Pulmonary artery endothelial cell (primary cell): ENCODE data around the gene ZNF418. TPM values are rescaled to one million over a fixed set of nuclear protein-coding genes. Genes with fewer than 3 reads are reported as not detected.
"Not testable (repeated sequence)": the region's sequence is repeated elsewhere in the genome, so short reads cannot be mapped to it uniquely, and the experiment has no call there.

ENCODE experiments used
- DNase-seq: peaks from one replicate; pipeline ENCODE4 v3.0.0-alpha.2; 2011; ENCODE audit warnings: low read depth, low spot score
- total RNA-seq: library from RNA; depleted of rRNA; stranded (reverse); fragments of >200 nt; gene quantifications from 2 replicates; pipeline ENCODE4 v1.2.3, GENCODE V29; 2014

The ZNF418 gene
- 4.6 and 6.6 TPM in 2 replicates for total RNA-seq

DNA sequence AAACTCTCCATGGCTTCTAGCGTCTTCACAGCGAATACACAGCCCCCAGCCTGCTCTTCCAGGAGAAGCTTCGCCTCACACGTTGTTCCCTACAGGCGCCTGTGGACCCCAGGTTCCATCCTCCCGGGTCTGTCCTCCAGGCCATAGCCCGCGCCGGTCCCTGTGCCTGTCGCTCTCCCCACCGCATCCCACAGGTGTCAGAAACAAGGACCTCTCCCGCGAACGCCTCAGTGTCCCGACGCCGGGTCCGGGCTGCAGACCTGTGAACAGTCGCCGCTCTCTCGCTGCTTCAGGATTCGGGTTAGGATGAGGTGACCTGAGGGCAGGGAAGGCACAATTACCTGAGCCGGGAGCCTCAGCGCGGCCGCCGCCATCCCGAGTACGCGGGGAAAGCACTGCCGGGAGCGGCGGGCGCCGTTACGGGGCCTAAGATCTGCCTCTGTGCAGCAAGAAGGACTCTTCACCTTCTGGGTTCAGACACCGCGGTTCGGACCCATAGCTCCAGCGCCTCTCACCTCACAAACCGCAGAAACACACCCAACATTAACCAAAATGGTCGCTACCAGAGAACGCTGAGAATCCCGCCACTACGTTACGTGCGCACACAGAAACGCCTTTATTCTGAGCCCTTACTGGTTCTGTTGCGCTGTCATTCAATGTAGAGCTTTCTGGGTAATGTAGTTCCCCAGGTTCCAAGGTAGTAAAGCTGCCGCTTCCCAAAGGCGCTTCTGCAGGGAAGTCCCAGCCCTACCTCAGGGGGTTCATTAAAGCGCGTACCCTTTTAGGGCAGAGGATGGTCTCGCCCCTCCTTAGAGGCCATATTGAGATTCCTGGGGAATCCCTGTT lies at the start of gene ZNF418:
TSS of gene ZNF418 (minus strand) at position 583 of the 846 bp plus-strand sequence. CDS start 1,580 bp downstream, outside the sequence.
- DNase-seq = peak; percentile 45

DNA sequence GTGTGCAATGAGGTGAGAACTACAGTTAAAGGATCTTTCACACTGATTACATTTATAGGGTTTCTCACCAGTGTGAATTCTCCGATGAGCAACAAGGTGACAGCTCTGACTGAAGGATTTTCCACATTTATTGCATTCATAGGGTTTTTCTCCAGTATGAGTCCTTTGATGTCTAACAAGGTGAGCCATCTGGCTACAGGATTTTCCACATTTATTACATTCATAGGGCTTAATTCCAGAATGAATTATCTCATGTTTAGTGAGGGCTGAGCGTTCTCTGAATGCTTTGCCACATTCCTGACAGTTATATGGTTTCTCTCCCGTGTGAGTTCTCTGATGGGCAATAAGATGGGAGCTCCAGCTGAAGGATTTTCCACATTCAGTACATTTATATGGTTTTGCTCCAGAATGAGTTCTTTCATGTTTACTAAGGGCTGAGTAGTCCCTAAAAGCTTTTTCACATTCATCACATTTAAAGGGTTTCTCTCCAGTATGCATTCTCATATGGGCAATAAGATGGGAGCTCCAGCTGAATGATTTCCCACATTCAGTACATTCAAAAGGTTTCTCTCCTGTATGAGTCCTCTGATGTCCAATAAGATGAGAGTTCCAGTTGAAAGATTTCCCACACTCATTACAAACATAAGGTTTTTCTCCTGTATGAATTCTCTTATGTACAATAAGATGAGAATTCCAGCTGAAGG lies 43.5 kb upstream of the ZNF418 start:
- DNase-seq = no peak

DNA sequence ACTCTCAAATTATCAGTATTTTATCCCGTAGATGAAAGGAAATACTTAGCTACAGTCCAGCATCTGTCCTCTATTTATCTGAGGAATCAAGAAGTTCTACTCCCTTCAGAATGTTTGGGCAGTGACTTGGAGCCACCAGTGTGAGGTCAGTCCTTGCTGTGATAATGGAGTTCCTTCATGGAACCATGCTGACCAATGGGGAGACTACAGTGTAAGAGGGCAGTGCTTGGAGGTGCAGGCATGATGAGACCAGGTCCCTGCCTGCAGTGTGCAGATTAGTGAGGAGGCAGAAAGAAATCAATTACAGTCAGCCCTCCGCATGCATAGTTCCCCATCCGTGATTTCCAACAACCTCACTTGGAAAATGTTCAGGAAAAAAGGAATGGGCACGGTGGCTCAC lies 39.2 kb upstream of the ZNF418 start, which contains the start of gene C19orf18:
TSS of gene C19orf18 (minus strand) at position 101 of the 400 bp plus-strand sequence. CDS start 102 bp downstream, outside the sequence.
- no peak for DNase-seq

DNA sequence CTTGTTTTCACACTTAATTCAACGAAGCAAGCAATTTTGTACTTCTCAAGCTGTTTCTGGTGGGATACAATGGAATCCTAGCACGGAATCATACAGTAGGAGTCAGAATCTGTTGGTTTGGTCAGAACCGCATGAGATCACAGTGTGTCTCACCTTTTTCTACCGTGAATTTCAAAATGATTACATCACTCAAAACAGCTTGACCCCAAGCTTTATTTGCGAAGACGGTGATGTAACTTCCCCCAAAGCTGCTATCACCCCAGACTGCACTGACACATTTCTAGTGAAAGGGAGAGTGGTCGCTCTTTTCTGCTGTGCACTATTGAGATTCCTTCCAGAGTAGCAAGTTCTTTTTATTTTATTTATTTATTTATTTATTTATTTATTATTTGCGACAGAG lies 29.6 kb upstream of the ZNF418 start:
- DNase-seq = no peak

DNA sequence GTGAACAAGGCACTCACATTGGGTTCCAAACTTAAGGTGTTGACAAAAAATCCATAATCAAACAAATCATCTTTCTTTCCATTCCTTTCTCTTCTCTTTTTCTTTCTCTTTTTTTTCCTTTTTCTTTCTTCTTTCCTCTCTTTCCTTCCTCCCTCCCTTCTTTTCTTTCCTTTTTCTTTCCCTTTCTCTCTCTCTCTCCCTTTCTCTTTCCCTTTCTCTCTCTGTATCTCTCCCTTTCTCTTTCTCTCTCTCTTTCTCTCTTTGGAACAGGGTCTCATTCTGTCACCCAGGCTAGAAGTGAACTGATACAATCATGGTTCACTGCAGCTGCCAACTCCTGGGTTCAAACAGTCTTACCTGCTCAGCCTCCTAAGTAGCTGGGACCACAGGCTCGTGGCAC lies 26.6 kb upstream of the ZNF418 start:
- no peak for DNase-seq

GRCh38 chr19:57954996-57955395 lies 19.8 kb upstream of the ZNF418 start:
- no peak for DNase-seq

DNA sequence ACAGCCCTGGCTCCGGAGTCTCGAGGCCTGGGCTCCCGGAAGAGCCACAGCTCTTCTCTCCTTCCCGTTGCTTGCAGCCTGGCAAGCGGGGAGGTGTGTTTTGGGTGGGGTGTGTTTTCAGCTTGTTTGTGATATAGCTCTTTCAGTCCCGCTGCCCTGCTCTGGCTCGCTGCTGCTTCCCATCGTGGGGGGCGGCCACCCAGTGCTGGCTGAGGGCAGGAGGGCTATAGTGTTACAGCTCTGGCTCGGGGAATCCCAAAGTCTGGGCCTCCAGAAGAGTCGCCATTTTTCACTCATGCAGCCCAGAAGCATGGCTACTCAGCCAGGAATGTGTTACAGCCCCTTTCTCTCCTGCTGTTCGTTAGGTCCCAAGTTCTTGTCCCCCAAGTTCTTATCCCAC lies 14.5 kb upstream of the ZNF418 start:
- DNase-seq = no peak

GRCh38 chr19:57949296-57949695 lies 14.1 kb upstream of the ZNF418 start:
- no peak for DNase-seq

DNA sequence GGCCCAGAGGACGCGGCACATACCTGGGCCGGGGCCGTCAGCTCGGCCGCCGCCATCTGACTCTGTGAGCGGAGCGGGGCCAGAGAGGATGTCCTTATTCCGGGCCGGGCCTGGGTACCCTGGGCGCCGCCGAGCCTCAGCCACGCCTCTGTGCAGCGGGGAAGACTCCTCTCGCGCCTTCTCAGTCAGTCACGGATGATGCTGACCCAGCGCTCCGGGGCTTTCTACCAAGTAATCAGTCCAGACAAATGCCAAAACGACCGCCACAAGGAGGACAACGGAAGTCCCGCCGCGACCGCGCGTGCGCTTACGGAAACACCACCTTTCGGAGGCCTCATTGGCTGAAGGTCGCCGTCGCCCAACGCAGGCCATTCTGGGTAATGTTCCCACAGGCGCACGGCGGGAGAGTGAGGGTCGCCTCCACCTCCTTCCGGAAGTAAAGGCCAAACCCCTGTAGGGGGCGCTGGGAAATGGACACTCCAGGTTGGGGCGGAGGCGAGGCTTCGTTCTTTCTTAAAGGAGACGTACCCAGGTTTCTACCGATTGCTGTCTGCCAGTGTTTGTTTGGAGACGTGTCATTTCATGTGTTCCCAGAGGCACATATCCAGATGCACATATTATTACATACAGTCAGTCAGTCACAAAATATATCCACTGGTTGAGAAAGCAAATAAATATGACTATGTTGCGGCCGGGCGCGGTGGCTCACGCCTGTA lies 12.4 kb upstream of the ZNF418 start, which contains the start of gene ZNF256:
TSS of gene ZNF256 (minus strand) at position 288 of the 716 bp plus-strand sequence. CDS start at position 56, 232 bp downstream.
- DNase-seq = peak; percentile 75

GRCh38 chr19:57947088-57947418 lies 11.9 kb upstream of the ZNF418 start:
- DNase-seq = no peak

DNA sequence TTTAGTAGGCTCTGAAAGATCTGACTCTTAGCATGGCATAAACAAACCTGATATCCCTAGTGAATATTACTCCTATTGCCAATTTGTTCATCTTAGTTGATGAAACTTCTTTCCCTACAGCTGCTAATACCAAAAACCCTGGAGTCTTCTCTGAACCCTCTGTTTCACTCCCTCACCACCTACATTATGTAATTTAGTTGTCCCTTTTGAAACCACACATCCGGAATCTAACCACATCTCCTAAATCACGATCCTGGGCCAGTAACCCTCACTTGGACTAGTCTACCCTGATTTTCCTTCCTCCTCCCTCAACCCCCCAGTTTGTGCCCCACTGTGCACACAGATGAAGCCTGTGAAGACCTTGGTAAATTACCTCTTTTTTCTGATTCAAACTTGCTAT lies 11.1 kb upstream of the ZNF418 start:
- no peak for DNase-seq

- DNase-seq = no peak
Observed at GRCh38 chr19:57941593-57941992, 6.4 kb upstream of the ZNF418 start.

GRCh38 chr19:57935731-57936130 lies 529 bp upstream of the ZNF418 start:
- DNase-seq = no peak

DNA sequence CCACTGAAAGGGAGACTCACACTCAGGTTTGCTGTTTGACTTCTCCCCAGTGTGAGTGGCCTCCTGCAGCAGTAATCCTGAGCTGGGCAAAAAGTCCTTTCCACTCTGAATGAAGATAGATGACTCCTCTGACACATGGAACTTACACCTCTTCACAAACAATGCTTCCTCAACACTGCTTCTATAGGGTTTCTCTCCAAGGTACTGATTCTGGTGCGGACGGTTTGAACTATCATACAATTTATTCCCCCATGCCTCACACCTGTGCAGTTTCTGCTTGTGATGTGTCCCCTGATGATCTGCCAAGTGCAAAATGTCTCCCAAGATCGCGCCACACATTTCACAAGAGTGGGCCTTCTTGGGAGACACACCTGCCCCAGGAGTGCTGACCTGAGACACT lies 7.6 kb downstream of the ZNF418 start:
- DNase-seq = no peak

GRCh38 chr19:57916168-57916995 lies 18.8 kb downstream of the ZNF418 start, which contains the start of gene ZNF417:
Gene ZNF417 (minus strand): TSS chr19:57916592. CDS start chr19:57916411, 181 bp downstream.
- peak; percentile 75 for DNase-seq

DNA sequence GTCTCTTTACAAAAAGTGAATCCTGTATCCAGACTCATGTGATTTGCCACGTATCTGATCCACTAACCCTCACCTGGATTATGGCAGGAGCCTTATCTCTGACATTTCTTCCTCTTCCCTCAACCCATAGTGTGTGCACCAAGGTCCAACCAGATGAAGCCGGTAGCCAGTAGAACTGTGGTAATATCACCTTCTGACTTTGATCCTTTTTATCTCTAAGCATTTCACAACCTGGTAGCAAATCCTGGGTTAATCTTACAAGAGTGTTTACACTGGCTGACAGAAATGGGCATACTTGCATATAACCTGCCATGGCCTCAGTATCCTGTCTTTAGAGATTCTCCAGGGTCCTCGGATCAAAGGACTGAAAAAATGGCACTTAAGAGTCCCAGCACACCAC lies 20.7 kb downstream of the ZNF418 start:
- no peak for DNase-seq

DNA sequence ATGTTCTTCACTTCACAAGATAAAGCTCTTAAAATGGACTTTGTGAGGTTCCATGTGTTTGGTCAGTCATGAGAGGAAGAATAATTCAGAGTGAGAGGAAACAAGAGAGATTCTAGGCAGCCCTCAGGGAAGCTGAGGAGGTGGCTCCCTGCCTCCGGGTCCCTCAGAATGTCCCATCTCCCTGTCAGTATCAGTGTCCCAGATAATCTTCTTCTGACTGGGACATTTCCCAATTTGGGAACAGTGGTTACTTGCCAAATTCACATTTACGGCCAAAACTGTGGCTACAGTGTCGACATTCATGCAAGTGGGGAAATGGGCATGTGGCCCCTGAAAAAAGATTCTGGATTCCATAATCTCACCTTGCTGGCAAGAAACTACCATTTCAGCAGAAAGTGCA lies 27.8 kb downstream of the ZNF418 start:
- DNase-seq = no peak

- DNase-seq = no peak
Observed at GRCh38 chr19:57905258-57905657, 29.9 kb downstream of the ZNF418 start.

- no peak for DNase-seq
Observed at GRCh38 chr19:57903618-57904184, 31.5 kb downstream of the ZNF418 start.

- DNase-seq = no peak
Observed at GRCh38 chr19:57900311-57900710, 34.9 kb downstream of the ZNF418 start.

GRCh38 chr19:57890706-57891105 lies 44.5 kb downstream of the ZNF418 start:
- DNase-seq = not testable (repeated sequence)
